Body of pancreas (tissue), 4 donors: ENCODE results near the gene CAND1. TPM values are rescaled to one million over a fixed set of nuclear protein-coding genes. Genes with fewer than 3 reads are reported as not detected.

Experiments
- ATAC-seq: fragments of 150-250 bp; one replicate; pipeline ENCODE4 v1.9.1; 2016
- DNase-seq, 4 donors: peaks; one replicate each; pipeline ENCODE4 v3.0.0-alpha.2; 2019
- H3K27ac ChIP-seq, 4 donors: fragments of 200-600 bp; sonication (generic); 1 replicate in 3 of 4; 2 replicates in 1 of 4; pipeline versions ENCODE4 v1.5.1 to v1.6.1; 2016 to 2019; ENCODE audit warnings: mild to moderate bottlenecking in 1 of 4, mixed read lengths in 1 of 4, moderate library complexity in 1 of 4
- H3K27me3 ChIP-seq, 2 donors: fragments of 200-600 bp; sonication (generic); one replicate each; pipeline ENCODE4 v1.6.0; 2016; ENCODE audit warnings: mild to moderate bottlenecking in 1 of 2
- H3K36me3 ChIP-seq, 2 donors: fragments of 200-600 bp; sonication (generic); replicated peaks in 1 of 2; 2 replicates each; pipeline ENCODE4 v1.5.1; 2016; ENCODE audit warnings: low read depth in 2 of 2; ENCODE audit not compliant: insufficient read depth in 1 of 2
- H3K4me1 ChIP-seq: fragments of 200-600 bp; sonication (generic); one replicate; pipeline ENCODE4 v1.6.0; 2016
- H3K4me3 ChIP-seq, 2 donors: fragments of 200-600 bp; sonication (generic); 1 replicate in 1 of 2; 2 replicates in 1 of 2; pipeline ENCODE4 v1.5.1; 2016 to 2019
- H3K9me3 ChIP-seq, 3 donors: fragments of 200-600 bp; sonication (generic); 1 replicate in 2 of 3; 2 replicates in 1 of 3; pipeline ENCODE4 v1.5.1; 2016
- CTCF ChIP-seq, 7 experiments: fragments of 450-650 bp in 4 of 7; fragments of 200-600 bp in 3 of 7; sonication (generic) in 3 of 7; IDR thresholded peaks; one replicate each; pipeline ENCODE4 v1.5.1; 2016 to 2019; ENCODE audit warnings: antibody characterized with exemption in 7 of 7
- POLR2A ChIP-seq, 3 donors: fragments of 450-650 bp; IDR thresholded peaks; one replicate each; pipeline ENCODE4 v1.6.1; 2016; ENCODE audit warnings: antibody characterized with exemption in 3 of 3, mild to moderate bottlenecking in 2 of 3
- WGBS, 2 donors: methylation state at CpG; one replicate each; pipeline ENCODE4 v1.1.5; 2017; 5-methylcytosine and 5-hydroxymethylcytosine counted together
- intact Hi-C: fragments of 100-400 bp; cut with DNase I; formaldehyde crosslinking; loops from one replicate; pipeline ENCODE4 v1.15.1; 2023
- total RNA-seq, 2 donors: library from RNA; depleted of rRNA; stranded (reverse); fragments of >200 nt; gene quantifications; one replicate each; pipeline ENCODE4 v1.1.0, GENCODE V29; 2016

The CAND1 gene
- total RNA-seq, 2 donors from 2014 or later, result 42.8 to 48.8 TPM

- intact Hi-C loops, result no loop called here
- no peaks in the 10 kb centered on the region for H3K9me3 ChIP-seq
- no peaks in the 10 kb centered on the region for H3K27me3 ChIP-seq
- no peak overlapping the region for H3K27ac ChIP-seq
- DNase-seq (no peak), ATAC-seq (no peak)
- H3K4me3 ChIP-seq, result no peak overlapping the region
- 97 to 98% methylated on average over 2 of the region's 2 CpGs for WGBS, 2 donors
- peaks cover 0 to 2% of the 10 kb centered on the region in 2 donors for H3K36me3 ChIP-seq
- peaks cover 13% of the 10 kb centered on the region for H3K4me1 ChIP-seq
- TF ChIP-seq POLR2A (IDR thresholded peaks at IDR 0.05) (no peak), CTCF (IDR thresholded peaks at IDR 0.05) (no peak)
Observed at GRCh38 chr12:67284561-67284960, 15.4 kb downstream of the CAND1 start.

GRCh38 chr12:67286257-67286656 is 17.1 kb downstream of the CAND1 start:
- no peak for DNase-seq
- no peak for ATAC-seq

GRCh38 chr12:67287311-67287710 is 18.2 kb downstream of the CAND1 start:
- Histone ChIP-seq H3K27me3 (no peaks in the 10 kb centered on the region), H3K27ac (no peak overlapping the region), H3K36me3 (peaks cover 0 to 2% of the 10 kb centered on the region in 2 donors), H3K4me3 (no peak overlapping the region), H3K4me1 (peaks cover 7% of the 10 kb centered on the region), H3K9me3 (no peaks in the 10 kb centered on the region)
- ATAC-seq (no peak), DNase-seq (no peak)
- WGBS, 2 donors, result 83 to 90% methylated on average over 5 of the region's 5 CpGs
- intact Hi-C loops, result no loop called here
- no peak for TF ChIP-seq POLR2A (IDR thresholded peaks at IDR 0.05)
- no peak for TF ChIP-seq CTCF (IDR thresholded peaks at IDR 0.05)

More at GRCh38 chr12:67286257-67286656, 17.1 kb downstream of the CAND1 start:
- WGBS, 2 donors, result 99 to 100% methylated on average over 5 of the region's 5 CpGs
- Histone ChIP-seq H3K27ac (no peak overlapping the region), H3K4me3 (no peak overlapping the region), H3K36me3 (peaks cover 0 to 2% of the 10 kb centered on the region in 2 donors), H3K9me3 (no peaks in the 10 kb centered on the region), H3K27me3 (no peaks in the 10 kb centered on the region), H3K4me1 (peaks cover 7% of the 10 kb centered on the region)
- intact Hi-C loops, result no loop called here
- TF ChIP-seq POLR2A (IDR thresholded peaks at IDR 0.05), result no peak
- TF ChIP-seq CTCF (IDR thresholded peaks at IDR 0.05), result no peak

GRCh38 chr12:67288561-67288960 is 19.4 kb downstream of the CAND1 start:
- TF ChIP-seq CTCF (IDR thresholded peaks at IDR 0.05) (no peak), POLR2A (IDR thresholded peaks at IDR 0.05) (no peak)
- Histone ChIP-seq H3K9me3 (no peaks in the 10 kb centered on the region), H3K4me1 (peaks cover 7% of the 10 kb centered on the region), H3K4me3 (no peak overlapping the region), H3K36me3 (peaks cover 0 to 2% of the 10 kb centered on the region in 2 donors), H3K27ac (no peak overlapping the region), H3K27me3 (no peaks in the 10 kb centered on the region)
- 88 to 91% methylated on average over 2 of the region's 2 CpGs for WGBS, 2 donors
- intact Hi-C loops, result no loop called here
- ATAC-seq (no peak), DNase-seq (no peak)

GRCh38 chr12:67290378-67290777 is 21.2 kb downstream of the CAND1 start:
- Histone ChIP-seq H3K27me3 (no peaks in the 10 kb centered on the region), H3K36me3 (peaks cover 0 to 2% of the 10 kb centered on the region in 2 donors), H3K27ac (no peak overlapping the region), H3K4me3 (no peak overlapping the region), H3K4me1 (peaks cover 7% of the 10 kb centered on the region), H3K9me3 (no peaks in the 10 kb centered on the region)
- TF ChIP-seq POLR2A (IDR thresholded peaks at IDR 0.05) (no peak), CTCF (IDR thresholded peaks at IDR 0.05) (no peak)
- WGBS, 2 donors, result 95 to 100% methylated on average over 2 of the region's 2 CpGs
- no peak for ATAC-seq
- DNase-seq, result no peak
- intact Hi-C loops, result no loop called here
